ENCODE results near the gene DNM1. TPM values are rescaled to one million over a fixed set of nuclear protein-coding genes. Genes with fewer than 3 reads are reported as not detected.

The DNM1 gene
- total RNA-seq, 4 donors from 2014 or later, result 6.9 to 11.4 (median 9.0) TPM

GRCh38 chr9:128257907-128258306 lies 54.7 kb downstream of the DNM1 start:
- 85 to 91% methylated on average over 7 to 11 of the region's 11 CpGs for whole genome bisulfite sequencing, 2 donors
- no peak for DNase-seq (ENCODE audit: low spot score in 2 of 2)
- intact Hi-C loops (cut with DNase I; ENCODE audit: low total_unique reads), result no loop called here
- TF ChIP-seq POLR2A (IDR thresholded peaks at IDR 0.05) (no peak), CTCF (IDR thresholded peaks at IDR 0.05) (no peak)
- no peak overlapping the region for H3K4me3 ChIP-seq (ENCODE audit: low read depth, poor library complexity, severe bottlenecking)

GRCh38 chr9:128258326-128258725 lies 55.1 kb downstream of the DNM1 start:
- WGBS, 2 donors, result 87 to 89% methylated on average over 6 of the region's 6 CpGs

GRCh38 chr9:128259156-128259555 lies 56.0 kb downstream of the DNM1 start:
- H3K4me3 ChIP-seq (ENCODE audit: low read depth, poor library complexity, severe bottlenecking), result no peak overlapping the region
- TF ChIP-seq POLR2A (IDR thresholded peaks at IDR 0.05), result no peak
- no peak for TF ChIP-seq CTCF (IDR thresholded peaks at IDR 0.05)
- WGBS, 2 donors, result 80 to 88% methylated on average over 7 to 9 of the region's 9 CpGs
- intact Hi-C loops (cut with DNase I; ENCODE audit: low total_unique reads), result no loop called here
- DNase-seq (ENCODE audit: low spot score in 2 of 2), result no peak

More at GRCh38 chr9:128258326-128258725, 55.1 kb downstream of the DNM1 start:
- TF ChIP-seq POLR2A (IDR thresholded peaks at IDR 0.05), result no peak
- no peak for TF ChIP-seq CTCF (IDR thresholded peaks at IDR 0.05)
- H3K4me3 ChIP-seq (ENCODE audit: low read depth, poor library complexity, severe bottlenecking), result no peak overlapping the region
- DNase-seq (ENCODE audit: low spot score in 2 of 2), result no peak
- intact Hi-C loops (cut with DNase I; ENCODE audit: low total_unique reads), result no loop called here

- WGBS, 2 donors, result 94 to 95% methylated on average over 17 of the region's 17 CpGs
Observed at GRCh38 chr9:128260340-128260739, 57.2 kb downstream of the DNM1 start.

GRCh38 chr9:128262687-128263086 lies 59.5 kb downstream of the DNM1 start:
- intact Hi-C loops (cut with DNase I; ENCODE audit: low total_unique reads), result no loop called here
- WGBS, 2 donors, result 48 to 59% methylated on average over 4 of the region's 4 CpGs
- H3K4me3 ChIP-seq (ENCODE audit: low read depth, poor library complexity, severe bottlenecking), result no peak overlapping the region
- no peak for DNase-seq (ENCODE audit: low spot score in 2 of 2)
- TF ChIP-seq POLR2A (IDR thresholded peaks at IDR 0.05), result no peak
- TF ChIP-seq CTCF (IDR thresholded peaks at IDR 0.05), result no peak

More at GRCh38 chr9:128260340-128260739, 57.2 kb downstream of the DNM1 start:
- no peak for DNase-seq (ENCODE audit: low spot score in 2 of 2)
- no peak overlapping the region for H3K4me3 ChIP-seq (ENCODE audit: low read depth, poor library complexity, severe bottlenecking)
- intact Hi-C loops (cut with DNase I; ENCODE audit: low total_unique reads), result no loop called here
- TF ChIP-seq POLR2A (IDR thresholded peaks at IDR 0.05) (no peak), CTCF (IDR thresholded peaks at IDR 0.05) (no peak)

- no peak for DNase-seq (ENCODE audit: low spot score in 2 of 2)
- TF ChIP-seq POLR2A (IDR thresholded peaks at IDR 0.05) (no peak), CTCF (IDR thresholded peaks at IDR 0.05) (no peak)
- no peak overlapping the region for H3K4me3 ChIP-seq (ENCODE audit: low read depth, poor library complexity, severe bottlenecking)
- intact Hi-C loops (cut with DNase I; ENCODE audit: low total_unique reads), result no loop called here
- WGBS, 2 donors, result 85 to 91% methylated on average over 6 to 10 of the region's 10 CpGs
Observed at GRCh38 chr9:128265348-128265847, 62.2 kb downstream of the DNM1 start.
